IMR-90 (cell line): ENCODE measurements around the gene POFUT1. TPM values are rescaled to one million over a fixed set of nuclear protein-coding genes. Genes with fewer than 3 reads are reported as not detected.

Source experiments
- ATAC-seq: fragments of 200-7000 bp; cut with Tn5 transposase; 2 replicates; pipeline ENCODE4 v1.9.1; 2020; ENCODE audit warnings: low read depth, mild to moderate bottlenecking, moderate library complexity
- BruUV-seq: library from RNA; stranded (reverse); fragments of 400-500 nt; replicated peaks from 2 replicates; lab custom pipeline; 2021; lab: Mats Ljungman, UMichigan
- CTCF ChIA-PET: fragments of 300-600 bp; formaldehyde crosslinking; extraction: SDS; loops from one replicate; lab custom pipeline; 2021; ENCODE audit warnings: antibody characterized with exemption; lab: Yijun Ruan, JAX
- POLR2A ChIA-PET: fragments of 300-600 bp; sonication (Branson Sonifier 250); formaldehyde crosslinking; loops from one replicate; lab custom pipeline; 2022; ENCODE audit warnings: antibody characterized with exemption; ENCODE audit not compliant: unreplicated experiment; lab: Charles Lee
- DNase-seq: peaks from one replicate; pipeline ENCODE4 v3.0.0; 2013
- H2AFZ ChIP-seq: replicated peaks from 2 replicates; pipeline ENCODE3; 2013; ENCODE audit warnings: low read length, mild to moderate bottlenecking; ENCODE audit not compliant: poor library complexity
- H2AK5ac ChIP-seq: 2 replicates; pipeline ENCODE4 v1.6.1; 2013; ENCODE audit warnings: low read depth, low read length, inconsistent platforms
- H2AK9ac ChIP-seq: replicated peaks from 2 replicates; pipeline ENCODE3; 2013; ENCODE audit warnings: mild to moderate bottlenecking, low read depth, low read length, moderate library complexity; ENCODE audit not compliant: poor library complexity
- H2BK120ac ChIP-seq: 2 replicates; pipeline ENCODE4 v1.6.1; 2013; ENCODE audit warnings: low read depth, low read length, inconsistent platforms
- H2BK15ac ChIP-seq: 3 replicates; pipeline ENCODE4 v1.6.1; 2013; ENCODE audit warnings: low read depth, low read length, inconsistent platforms
- H2BK20ac ChIP-seq: 2 replicates; pipeline ENCODE4 v1.6.1; 2013; ENCODE audit warnings: low read depth, mild to moderate bottlenecking, inconsistent platforms, low read length, moderate library complexity
- H2BK5ac ChIP-seq: 2 replicates; pipeline ENCODE4 v1.6.1; 2013; ENCODE audit warnings: mild to moderate bottlenecking, low read depth, low read length, inconsistent platforms; ENCODE audit not compliant: poor library complexity, severe bottlenecking
- H3K14ac ChIP-seq: replicated peaks from 2 replicates; pipeline ENCODE4 v1.6.1; 2013; ENCODE audit warnings: low read depth, low read length, inconsistent platforms
- H3K18ac ChIP-seq: 2 replicates; pipeline ENCODE4 v1.6.1; 2013; ENCODE audit warnings: low read depth, low read length, control low read depth
- H3K23ac ChIP-seq: 2 replicates; pipeline ENCODE4 v1.6.1; 2013; ENCODE audit warnings: low read depth, low read length, inconsistent platforms
- H3K27ac ChIP-seq: 2 replicates; pipeline ENCODE4 v1.5.1; 2013; ENCODE audit warnings: mild to moderate bottlenecking, control low read depth, low read length; ENCODE audit not compliant: insufficient read depth
- H3K27me3 ChIP-seq: 2 replicates; pipeline ENCODE4 v1.6.1; 2013; ENCODE audit warnings: low read length; ENCODE audit not compliant: control insufficient read depth, insufficient read depth
- H3K36me3 ChIP-seq: 2 replicates; pipeline ENCODE4 v1.6.1; 2013; ENCODE audit warnings: low read length, mixed read lengths; ENCODE audit not compliant: control insufficient read depth, insufficient read depth
- H3K4ac ChIP-seq: 2 replicates; pipeline ENCODE4 v1.6.1; 2013; ENCODE audit warnings: low read depth, low read length, inconsistent platforms
- H3K4me1 ChIP-seq: 2 replicates; pipeline ENCODE4 v1.6.1; 2013; ENCODE audit warnings: low read length, mixed read lengths; ENCODE audit not compliant: control insufficient read depth, insufficient read depth
- H3K4me2 ChIP-seq: 2 replicates; pipeline ENCODE4 v1.6.1; 2013; ENCODE audit warnings: low read depth, mild to moderate bottlenecking, control low read depth, low read length, moderate library complexity
- H3K4me3 ChIP-seq: 2 replicates; pipeline ENCODE4 v1.5.1; 2013; ENCODE audit warnings: low read depth, mild to moderate bottlenecking, control low read depth, low read length, moderate library complexity; ENCODE audit not compliant: insufficient read depth
- H3K56ac ChIP-seq: 2 replicates; pipeline ENCODE4 v1.6.1; 2013; ENCODE audit warnings: low read length, inconsistent platforms; ENCODE audit not compliant: insufficient read depth; ENCODE audit errors: extremely low read depth
- H3K79me1 ChIP-seq, 2 experiments: 2 replicates each; pipeline ENCODE4 v1.6.1; 2013; ENCODE audit warnings: low read length in 2 of 2, inconsistent platforms in 1 of 2, low read depth in 1 of 2
- H3K9ac ChIP-seq: 2 replicates; pipeline ENCODE4 v1.6.1; 2013; ENCODE audit warnings: low read depth, low read length, control low read depth
- H3K9me1 ChIP-seq: 2 replicates; pipeline ENCODE4 v1.6.1; 2013; ENCODE audit warnings: low read length, inconsistent platforms; ENCODE audit not compliant: insufficient read depth
- H3K9me3 ChIP-seq: 2 replicates; pipeline ENCODE4 v1.6.1; 2013; ENCODE audit warnings: low read length; ENCODE audit not compliant: control insufficient read depth, insufficient read depth
- H4K20me1 ChIP-seq: 2 replicates; pipeline ENCODE4 v1.6.1; 2013; ENCODE audit warnings: low read length, inconsistent platforms; ENCODE audit not compliant: insufficient read depth
- H4K5ac ChIP-seq: 2 replicates; pipeline ENCODE4 v1.6.1; 2013; ENCODE audit warnings: mild to moderate bottlenecking, low read depth, low read length, control low read depth
- H4K8ac ChIP-seq, 2 experiments: 2 replicates each; pipeline ENCODE4 v1.6.1; 2013; ENCODE audit warnings: low read depth in 2 of 2, low read length in 2 of 2, control low read depth in 1 of 2, inconsistent platforms in 1 of 2
- H4K91ac ChIP-seq: 2 replicates; pipeline ENCODE4 v1.6.1; 2013; ENCODE audit warnings: low read depth, low read length, inconsistent platforms; ENCODE audit not compliant: insufficient read depth
- CEBPB ChIP-seq: IDR thresholded peaks from 2 replicates; pipeline ENCODE4 v1.6.1; 2012; ENCODE audit warnings: low read depth, low read length, improper control_type of control experiment
- CHD1 ChIP-seq: IDR thresholded peaks from 2 replicates; pipeline ENCODE4 v1.6.1; 2012; ENCODE audit warnings: low read depth, low read length, improper control_type of control experiment
- CTCF ChIP-seq: conservative IDR thresholded peaks from 2 replicates; pipeline ENCODE4 v1.5.1; 2012; ENCODE audit warnings: mild to moderate bottlenecking, low read depth, low read length, improper control_type of control experiment
- ELK1 ChIP-seq: fragments of 150-350 bp; IDR thresholded peaks from 2 replicates; pipeline ENCODE4 v1.6.1; 2016; ENCODE audit warnings: low read depth, mild to moderate bottlenecking, low read length, moderate library complexity, borderline replicate concordance
- MAFK ChIP-seq: IDR thresholded peaks from 2 replicates; pipeline ENCODE4 v1.6.1; 2012; ENCODE audit warnings: low read depth, low read length, improper control_type of control experiment
- MAZ ChIP-seq: IDR thresholded peaks from 2 replicates; pipeline ENCODE4 v1.6.1; 2012; ENCODE audit warnings: low read depth, mild to moderate bottlenecking, low read length, improper control_type of control experiment, moderate library complexity, borderline replicate concordance
- MXI1 ChIP-seq: IDR thresholded peaks from 2 replicates; pipeline ENCODE4 v1.6.1; 2012; ENCODE audit warnings: low read depth, mild to moderate bottlenecking, low read length, moderate library complexity, borderline replicate concordance
- NFE2L2 ChIP-seq: fragments of 150-350 bp; IDR thresholded peaks from 2 replicates; pipeline ENCODE4 v1.6.1; 2016; ENCODE audit warnings: low read depth, mild to moderate bottlenecking, low read length
- POLR2A ChIP-seq: IDR thresholded peaks from 2 replicates; pipeline ENCODE4 v1.6.1; 2012; ENCODE audit warnings: mild to moderate bottlenecking, low read depth, low read length
- RCOR1 ChIP-seq: IDR thresholded peaks from 2 replicates; pipeline ENCODE4 v1.6.1; 2012; ENCODE audit warnings: mild to moderate bottlenecking, low read length, improper control_type of control experiment; ENCODE audit not compliant: insufficient replicate concordance
- RFX5 ChIP-seq: IDR thresholded peaks from 2 replicates; pipeline ENCODE4 v1.8.0; 2012; ENCODE audit warnings: low read depth, mild to moderate bottlenecking, low read length, moderate library complexity
- SMC3 ChIP-seq: fragments of 150-350 bp; IDR thresholded peaks from 2 replicates; pipeline ENCODE4 v1.6.1; 2016; ENCODE audit warnings: low read depth, mild to moderate bottlenecking, antibody characterized with exemption, low read length, moderate library complexity
- WGBS, 2 experiments: methylation state at CpG; one replicate each; pipeline versions ENCODE4 v1.1.5 to v1.1.7; 2013; ENCODE audit warnings: missing lambda C conversion rate in 2 of 2; ENCODE audit not compliant: insufficient read length in 1 of 2; ENCODE audit errors: extremely low coverage in 2 of 2; 5-methylcytosine and 5-hydroxymethylcytosine counted together
- dilution Hi-C: fragments of 300-500 bp; cut with HindIII; formaldehyde crosslinking; loops from one replicate; pipeline ENCODE4 v1.14.3; 2018; ENCODE audit warnings: low sequenced_read_pairs; ENCODE audit not compliant: unreplicated experiment
- in situ Hi-C: fragments of 300-500 bp; cut with MboI; formaldehyde crosslinking; loops from 3 replicates; pipeline ENCODE4 v1.14.3; 2019; ENCODE audit warnings: low sequenced_read_pairs, inconsistent platforms, mixed read lengths
- intact Hi-C: fragments of 100-400 bp; cut with micrococcal nuclease; formaldehyde crosslinking; loops from 2 replicates; pipeline ENCODE4 v1.10.0; 2022
- polyA plus RNA-seq, 3 experiments: library from polyadenylated mRNA; depleted of rRNA; stranded (reverse); fragments of >200 nt; gene quantifications; 2 replicates each; pipeline ENCODE4 v1.2.3, GENCODE V29; 2012; ENCODE audit warnings: low replicate concordance in 1 of 3
- total RNA-seq: library from RNA; depleted of rRNA; stranded (reverse); fragments of >200 nt; gene quantifications from 2 replicates; pipeline ENCODE4 v1.2.3, GENCODE V29; 2012

The POFUT1 gene
- total and polyA plus RNA-seq, 2 of the 4 experiments (the other 2 are of a cell fraction), result 25.5 to 41.1 TPM

DNA sequence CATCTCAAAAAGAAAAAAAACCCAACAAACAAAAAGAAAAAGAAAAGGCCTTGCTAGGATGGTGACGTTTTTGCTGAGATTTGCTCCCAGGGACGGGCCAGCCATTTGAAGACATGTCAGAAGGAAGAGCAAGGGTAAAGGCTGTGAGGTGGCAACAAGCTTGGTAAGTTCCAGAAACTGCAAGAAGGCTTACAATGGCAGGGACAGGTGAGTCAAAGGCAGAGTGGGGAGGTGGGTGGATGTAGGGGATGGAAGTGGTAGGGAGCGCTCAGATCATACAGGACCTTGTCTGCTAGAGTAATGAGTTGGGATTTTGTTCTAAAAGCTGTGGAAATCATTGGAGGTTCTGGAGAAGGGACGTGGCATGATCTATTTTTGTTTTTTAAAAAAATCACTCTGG, 74.0 kb downstream of the POFUT1 start:
- Histone ChIP-seq H3K14ac (no peak overlapping the region), H4K8ac (no peak overlapping the region), H4K20me1 (peaks cover 6% of the 10 kb centered on the region; the same call in 1 of the 2 replicates), H2BK120ac (no peak overlapping the region), H3K27ac (no peak overlapping the region), H3K9me1 (peaks cover 17% of the 10 kb centered on the region), H3K36me3 (peaks cover 2% of the 10 kb centered on the region; the same call in 1 of the 2 replicates), H2BK5ac (no peak overlapping the region), H2BK15ac (no peak overlapping the region), H3K27me3 (no peaks in the 10 kb centered on the region), H2AK9ac (no peak overlapping the region), H3K4me3 (no peak overlapping the region), H3K9me3 (no peaks in the 10 kb centered on the region), H2AFZ (no peak overlapping the region), H3K4me1 (peaks cover 3% of the 10 kb centered on the region; the same call in 1 of the 2 replicates), H4K5ac (no peak overlapping the region), H3K9ac (no peak overlapping the region), H3K18ac (no peak overlapping the region), H3K56ac (no peak overlapping the region), H2AK5ac (no peak overlapping the region), H2BK20ac (no peak overlapping the region), H3K23ac (no peak overlapping the region), H3K4ac (no peak overlapping the region), H3K79me1 (peaks cover 42 to 63% of the 10 kb centered on the region in 2 experiments), H3K4me2 (no peak overlapping the region), H4K91ac (no peak overlapping the region)
- WGBS, 2 experiments, result 100% methylated on average over 1 of the region's 4 CpGs; no CpG with 5 or more reads in 1 of the 2 experiments
- dilution Hi-C loops (no loop called here), in situ Hi-C loops (no loop called here), intact Hi-C loops (no loop called here)
- ChIA-PET POLR2A (no interaction called here), CTCF (no interaction called here)
- no peak for ATAC-seq
- no peak for TF ChIP-seq POLR2A
- TF ChIP-seq CHD1, result no peak
- no peak for TF ChIP-seq RFX5
- no peak for TF ChIP-seq ELK1
- TF ChIP-seq MAZ, result no peak
- no peak for TF ChIP-seq SMC3
- TF ChIP-seq RCOR1, result no peak
- no peak for TF ChIP-seq MAFK
- TF ChIP-seq CTCF, result no peak
- TF ChIP-seq NFE2L2, result no peak
- TF ChIP-seq CEBPB, result no peak
- TF ChIP-seq MXI1, result no peak
- BruUV-seq, result no TSS peak
- DNase-seq, result no peak
